ENCODE results near the gene DDB1.

DNA sequence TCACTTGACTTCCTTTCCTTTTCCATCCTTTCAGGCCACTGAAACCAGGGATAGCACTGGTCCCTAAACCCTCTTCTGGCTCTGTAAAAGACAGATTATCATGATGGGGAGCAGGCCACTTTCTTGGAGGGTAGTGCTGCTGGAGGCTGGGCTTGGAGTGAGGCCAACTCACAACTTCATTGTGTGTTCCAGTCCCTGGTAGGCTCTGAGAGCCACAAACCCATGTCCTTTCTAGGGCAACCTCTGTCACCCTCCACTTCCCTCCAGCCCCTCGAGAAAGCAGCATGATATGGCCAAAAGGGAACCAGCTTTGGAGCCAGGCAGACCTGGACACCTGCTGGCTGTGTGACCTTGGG, 2.4 kb upstream of the DDB1 start:
- TF ChIP-seq, protein P1, sequence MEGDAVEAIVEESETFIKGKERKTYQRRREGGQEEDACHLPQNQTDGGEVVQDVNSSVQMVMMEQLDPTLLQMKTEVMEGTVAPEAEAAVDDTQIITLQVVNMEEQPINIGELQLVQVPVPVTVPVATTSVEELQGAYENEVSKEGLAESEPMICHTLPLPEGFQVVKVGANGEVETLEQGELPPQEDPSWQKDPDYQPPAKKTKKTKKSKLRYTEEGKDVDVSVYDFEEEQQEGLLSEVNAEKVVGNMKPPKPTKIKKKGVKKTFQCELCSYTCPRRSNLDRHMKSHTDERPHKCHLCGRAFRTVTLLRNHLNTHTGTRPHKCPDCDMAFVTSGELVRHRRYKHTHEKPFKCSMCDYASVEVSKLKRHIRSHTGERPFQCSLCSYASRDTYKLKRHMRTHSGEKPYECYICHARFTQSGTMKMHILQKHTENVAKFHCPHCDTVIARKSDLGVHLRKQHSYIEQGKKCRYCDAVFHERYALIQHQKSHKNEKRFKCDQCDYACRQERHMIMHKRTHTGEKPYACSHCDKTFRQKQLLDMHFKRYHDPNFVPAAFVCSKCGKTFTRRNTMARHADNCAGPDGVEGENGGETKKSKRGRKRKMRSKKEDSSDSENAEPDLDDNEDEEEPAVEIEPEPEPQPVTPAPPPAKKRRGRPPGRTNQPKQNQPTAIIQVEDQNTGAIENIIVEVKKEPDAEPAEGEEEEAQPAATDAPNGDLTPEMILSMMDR (IDR thresholded peaks at IDR 0.05; ENCODE audit: low read depth, low read length, poor library complexity, severe bottlenecking): no peak
- no peak for TF ChIP-seq EZH2phosphoT487 (IDR thresholded peaks at IDR 0.05; ENCODE audit: borderline replicate concordance, low read length)
